IPS DF 19.7 (cell line): ENCODE measurements around the gene HADHA.
A peak's percentile ranks its signal among the peaks of the same experiment; 100 is the strongest.
"Not testable (repeated sequence)": the region's sequence is repeated elsewhere in the genome, so short reads cannot be mapped to it uniquely, and the experiment has no call there.

Source experiments
- DNase-seq: peaks from one replicate; pipeline ENCODE4 v3.0.0-alpha.2; 2013; ENCODE audit warnings: low read depth, low spot score

The HADHA gene

GRCh38 chr2:26174691-26175465, 69.6 kb downstream of the HADHA start:
- no peak for DNase-seq

DNA sequence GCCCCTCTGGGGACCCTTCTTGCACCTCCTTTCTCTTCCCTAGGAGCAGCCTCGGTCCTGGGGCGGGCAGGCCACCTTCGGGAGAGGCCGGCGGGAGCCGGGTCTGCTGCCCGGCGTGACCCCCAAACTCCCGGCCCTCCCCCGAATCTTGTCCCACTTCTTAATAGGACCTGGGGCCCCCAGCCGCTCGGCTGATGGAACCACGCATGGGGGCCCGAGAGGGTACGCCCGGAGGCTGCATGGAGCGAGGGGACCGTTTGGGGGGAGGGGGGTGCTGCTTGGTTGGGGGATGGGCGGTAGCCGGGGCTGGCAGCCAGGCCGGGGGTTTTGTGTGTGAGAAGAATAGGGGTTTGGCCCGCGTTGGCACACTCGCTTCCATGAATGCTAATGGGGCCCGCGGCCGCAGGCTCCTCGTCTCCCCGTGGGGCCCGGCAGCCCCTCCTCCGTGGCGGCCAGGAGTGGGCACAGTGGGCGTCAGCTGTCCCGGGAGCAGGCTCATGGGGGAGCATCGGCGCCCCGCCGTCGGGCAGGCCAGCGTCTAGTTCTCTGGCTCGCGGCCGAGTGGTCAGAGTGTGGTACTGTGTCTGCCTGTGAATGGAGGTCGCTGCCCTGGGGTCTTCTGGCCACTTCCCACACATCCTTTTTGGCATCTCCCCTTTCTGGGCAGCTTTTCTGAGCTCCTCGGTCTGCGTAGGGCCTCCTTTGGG, 70.5 kb downstream of the HADHA start:
- DNase-seq = no peak

- no peak for DNase-seq
These were observed 71.3 kb downstream of the HADHA start, which contains the start of gene GAREM2 for GRCh38 chr2:26172871-26173775. TSS of gene GAREM2 (plus strand) at chr2:26173088. CDS start at chr2:26173221, 133 bp downstream.

DNA sequence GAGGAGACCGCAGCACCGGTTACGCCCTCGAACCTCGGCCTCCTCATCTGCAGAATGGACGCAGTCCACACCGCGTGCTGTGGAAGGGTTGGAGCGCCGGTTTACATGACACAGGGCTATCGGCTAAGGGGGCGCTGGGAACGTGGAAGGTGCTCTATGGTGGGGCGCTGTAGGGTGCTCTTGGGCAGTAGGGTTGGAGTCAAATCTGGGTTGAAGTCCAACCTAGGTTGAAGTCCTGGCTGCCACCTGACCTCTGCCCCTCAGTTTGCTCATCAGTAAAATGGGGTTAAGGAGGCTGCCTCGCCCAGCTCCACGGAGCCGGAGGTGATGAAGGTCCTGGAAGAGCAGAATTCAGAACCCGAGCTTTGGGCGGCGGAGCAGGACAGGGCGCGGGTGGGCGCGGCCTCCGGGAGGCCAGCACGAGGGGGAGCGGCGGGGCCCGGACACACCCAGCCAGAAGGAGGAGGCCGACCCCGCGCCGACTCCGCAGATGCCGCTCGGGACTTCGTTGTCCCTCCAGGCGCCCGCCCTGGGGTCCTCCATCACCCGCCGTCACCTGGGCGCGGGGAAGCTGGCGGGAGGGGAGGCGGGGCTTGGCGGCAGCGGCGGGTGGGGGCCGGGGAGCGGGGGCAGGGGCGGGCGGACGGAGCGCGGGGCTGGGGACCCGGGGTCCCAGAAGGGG, 72.1 kb downstream of the HADHA start:
- no peak for DNase-seq

GRCh38 chr2:26170795-26171194, 73.6 kb downstream of the HADHA start:
- DNase-seq = no peak

GRCh38 chr2:26169681-26170414, 74.6 kb downstream of the HADHA start:
- DNase-seq = no peak

DNA sequence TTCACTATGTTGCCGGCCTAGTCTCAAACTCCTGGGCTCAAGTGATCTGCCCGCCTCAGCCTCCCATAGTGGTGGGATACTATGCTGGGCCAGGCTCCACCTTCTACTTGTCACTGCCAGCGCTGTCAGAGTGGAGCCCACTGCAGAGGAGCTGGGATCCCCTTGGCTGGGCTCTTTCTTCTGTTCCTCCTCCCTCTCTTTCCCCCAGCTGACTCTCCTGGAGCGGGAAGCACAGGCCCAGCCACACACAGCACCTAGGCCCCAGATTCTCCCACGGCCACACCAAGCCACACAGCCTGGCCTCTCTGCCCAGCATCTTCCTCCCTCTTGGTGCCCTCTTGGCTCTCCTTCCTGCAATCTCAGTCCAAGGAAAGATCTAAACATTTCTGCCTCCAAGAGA, 75.2 kb downstream of the HADHA start:
- no peak for DNase-seq

DNA sequence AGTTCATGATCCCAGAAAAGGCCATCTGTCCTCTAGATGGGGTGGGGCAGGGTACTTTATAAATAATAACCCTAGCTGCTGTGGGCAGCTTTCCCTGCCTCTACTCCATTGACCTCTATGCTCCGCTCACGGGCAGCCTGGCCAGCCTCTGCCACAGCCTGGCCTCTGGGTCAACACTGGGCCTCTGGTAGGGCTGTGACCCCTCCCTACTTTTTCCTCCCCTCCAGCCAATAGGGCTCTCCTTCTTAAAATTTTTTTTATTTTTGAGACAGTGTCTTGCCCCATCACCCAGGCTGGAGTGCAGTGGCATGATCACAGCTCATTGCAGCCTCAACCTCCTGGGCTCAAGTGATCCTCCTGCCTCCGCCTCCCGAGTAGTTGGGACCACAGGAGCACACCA, 75.6 kb downstream of the HADHA start:
- DNase-seq = no peak

DNA sequence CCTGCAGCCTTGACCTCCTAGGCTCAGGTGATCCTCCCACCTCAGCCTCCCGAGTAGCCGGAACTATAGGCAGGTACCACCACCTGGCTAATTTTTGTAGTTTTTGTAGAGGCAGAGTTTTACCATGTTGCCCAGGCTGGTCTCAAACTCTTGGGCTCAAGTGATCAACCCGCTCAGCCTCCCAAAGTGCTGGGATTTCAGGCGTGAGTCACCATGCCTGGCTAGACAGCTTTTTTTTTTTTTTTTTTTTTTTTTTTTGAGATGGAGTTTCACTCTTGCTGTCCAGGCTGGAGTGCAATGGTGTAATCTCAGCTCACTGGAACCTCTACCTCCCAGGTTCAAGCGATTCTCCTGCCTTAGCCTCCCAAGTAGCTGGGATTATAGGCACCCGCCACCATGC, 77.9 kb downstream of the HADHA start:
- DNase-seq = not testable (repeated sequence)

GRCh38 chr2:26165403-26165802, 79.0 kb downstream of the HADHA start:
- no peak for DNase-seq

GRCh38 chr2:26164641-26165211, 79.7 kb downstream of the HADHA start:
- DNase-seq = no peak

DNA sequence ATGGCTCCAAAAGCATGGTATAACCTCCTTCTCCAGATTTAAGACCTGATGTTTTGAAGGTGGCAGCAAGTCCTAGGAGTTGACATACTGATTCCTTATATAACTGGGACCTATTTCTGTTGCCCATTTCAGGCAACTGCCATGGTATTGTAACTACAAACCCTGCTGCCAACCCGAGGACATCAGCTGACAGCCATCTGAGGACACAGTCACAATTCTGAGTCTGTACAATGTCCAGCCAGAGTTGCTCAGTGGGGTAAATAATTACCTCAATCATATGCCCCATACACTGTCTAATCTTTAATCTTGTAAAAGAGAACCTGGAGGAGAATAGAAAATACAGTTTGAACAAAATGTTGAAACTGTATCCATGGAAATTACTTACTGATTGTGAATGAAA, 80.2 kb downstream of the HADHA start:
- no peak for DNase-seq

- DNase-seq = no peak
These were observed 81.5 kb downstream of the HADHA start for GRCh38 chr2:26162963-26163362.

DNA sequence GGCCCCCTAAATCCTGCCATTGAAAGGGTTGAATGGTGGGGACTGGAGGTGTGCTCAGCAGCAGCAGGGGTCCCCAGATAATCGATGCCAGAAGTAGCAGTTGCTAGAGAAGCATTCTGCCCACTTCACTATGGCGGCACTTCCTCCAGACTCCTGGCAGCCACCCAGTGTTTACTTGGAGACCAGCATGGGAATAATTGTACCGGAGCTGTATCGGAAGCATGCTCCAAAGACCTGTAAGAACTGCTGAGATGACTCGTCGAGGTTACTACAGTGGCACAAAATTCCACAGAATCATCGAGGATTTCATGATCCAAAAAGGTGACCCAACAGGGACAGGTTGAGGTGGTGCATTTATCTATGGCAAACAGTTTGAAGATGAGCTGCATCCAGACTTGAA, 82.5 kb downstream of the HADHA start:
- no peak for DNase-seq

- DNase-seq = no peak
These were observed 86.9 kb downstream of the HADHA start for GRCh38 chr2:26157580-26157979.

GRCh38 chr2:26150243-26150642, 94.2 kb downstream of the HADHA start:
- no peak for DNase-seq

DNA sequence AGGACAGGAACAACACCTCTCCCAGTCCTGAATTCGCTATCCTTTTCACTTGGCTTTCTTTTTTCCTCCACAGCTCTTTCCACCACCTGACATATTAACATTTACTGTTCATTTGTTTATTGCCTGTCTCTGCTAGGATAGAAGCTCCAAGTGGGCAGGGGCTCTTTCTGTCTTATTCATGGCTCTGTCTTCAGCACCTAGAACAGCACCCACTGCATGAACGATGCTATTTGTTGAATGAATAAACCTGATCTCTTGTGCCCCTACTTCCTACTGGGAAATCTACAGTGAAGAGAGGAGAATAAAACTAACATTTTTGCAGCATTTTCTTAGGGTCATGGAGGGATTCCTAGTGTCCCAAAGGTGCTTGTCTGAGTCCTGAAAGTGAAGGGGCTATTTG, 95.9 kb downstream of the HADHA start:
- no peak for DNase-seq

DNA sequence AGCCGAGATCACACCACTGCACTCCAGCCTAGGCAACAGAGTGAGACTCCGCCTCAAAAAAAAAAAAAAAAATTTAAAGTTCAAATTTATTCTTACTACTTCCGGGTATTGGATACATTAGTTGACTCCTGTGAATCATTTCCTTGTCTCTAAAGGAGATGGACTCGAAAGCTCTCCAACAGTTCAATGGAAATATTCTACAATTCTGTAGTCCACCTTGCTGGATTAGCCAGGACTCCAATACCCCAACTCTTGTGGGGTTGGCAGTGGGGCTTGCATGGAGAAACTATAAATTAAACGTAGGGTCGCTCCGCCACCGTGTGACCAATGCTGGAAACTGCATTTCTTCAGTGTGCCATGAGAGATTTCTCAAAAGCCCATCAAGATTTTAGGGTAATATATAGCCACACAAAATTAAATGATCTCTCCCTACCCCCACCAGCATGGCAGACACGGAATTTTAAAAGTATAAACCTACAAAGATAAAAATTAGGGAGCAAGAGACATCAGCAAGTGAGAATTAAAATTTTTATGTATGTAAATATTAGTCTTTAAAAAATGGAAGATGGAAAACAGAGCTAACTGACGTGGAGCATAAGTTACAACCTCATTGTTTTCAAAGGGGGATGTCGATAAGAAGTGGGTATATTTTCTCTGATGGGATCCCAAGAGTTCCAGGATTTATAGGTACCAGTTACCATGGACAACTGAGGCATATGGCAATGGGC, 99.3 kb downstream of the HADHA start:
- DNase-seq = peak; percentile 20

GRCh38 chr2:26144031-26144430, 100.4 kb downstream of the HADHA start:
- DNase-seq = no peak
